Right ventricle myocardium superior (tissue), 1 donor: ENCODE data around the gene MYL10. TPM values are rescaled to one million over a fixed set of nuclear protein-coding genes. Genes with fewer than 3 reads are reported as not detected.

Experiments
- total RNA-seq: library from RNA; stranded (reverse); fragmentation: NEBNext Ultra II Directional; extraction: Animal tissue kit (Norgen Biotek cat#: 25700); gene quantifications from one replicate; pipeline ENCODE4 v1.2.1, GENCODE V29; 2021
- donor health status: DM: no; HTN: yes; CAD: no; lungs with severe emphysema.

The MYL10 gene
- total RNA-seq, 1 donor from 2014 or later: not detected

Other genes with a start within 250 kb of the MYL10 start
- gene CUX1, start 188.3 kb upstream of the MYL10 start, total RNA-seq: 97.4 TPM